Amniotic stem cell (primary cell): Measurements from ENCODE around the gene THSD4.

Experiments used
- DNase-seq: peaks from one replicate; lab custom pipeline; 2025; lab: John Stamatoyannopoulos, UW

Gene THSD4

GRCh38 chr15:71809346-71809745, 694.1 kb downstream of the THSD4 start:
- DNase-seq: no peak

- DNase-seq: no peak
These were observed 695.2 kb downstream of the THSD4 start, which contains the start of gene NR2E3 for GRCh38 chr15:71810256-71811035. Gene NR2E3 (plus strand): TSS chr15:71810554. CDS start chr15:71810744, 190 bp downstream.

GRCh38 chr15:71811036-71811736, 695.9 kb downstream of the THSD4 start:
- no peak for DNase-seq

- DNase-seq: no peak
These were observed 696.8 kb downstream of the THSD4 start for GRCh38 chr15:71811752-71812735.

- no peak for DNase-seq
These were observed 697.9 kb downstream of the THSD4 start for GRCh38 chr15:71812966-71813722.

GRCh38 chr15:71813723-71814470, 698.6 kb downstream of the THSD4 start:
- DNase-seq: no peak

- DNase-seq: no peak
These were observed 700.0 kb downstream of the THSD4 start for GRCh38 chr15:71815301-71815700.

- DNase-seq: no peak
These were observed 702.1 kb downstream of the THSD4 start for GRCh38 chr15:71817351-71817750.

GRCh38 chr15:71820127-71820526, 704.9 kb downstream of the THSD4 start:
- no peak for DNase-seq

- DNase-seq: no peak
These were observed 706.4 kb downstream of the THSD4 start for GRCh38 chr15:71821547-71822129.

- DNase-seq: no peak
These were observed 707.8 kb downstream of the THSD4 start for GRCh38 chr15:71822890-71823630.

GRCh38 chr15:71823801-71824200, 708.5 kb downstream of the THSD4 start:
- DNase-seq: no peak

GRCh38 chr15:71825021-71825730, 709.9 kb downstream of the THSD4 start:
- DNase-seq: no peak

GRCh38 chr15:71826196-71826595, 710.9 kb downstream of the THSD4 start:
- no peak for DNase-seq

- no peak for DNase-seq
These were observed 715.7 kb downstream of the THSD4 start for GRCh38 chr15:71830981-71831380.
